ENCODE results near the gene PTPRK.

DNA sequence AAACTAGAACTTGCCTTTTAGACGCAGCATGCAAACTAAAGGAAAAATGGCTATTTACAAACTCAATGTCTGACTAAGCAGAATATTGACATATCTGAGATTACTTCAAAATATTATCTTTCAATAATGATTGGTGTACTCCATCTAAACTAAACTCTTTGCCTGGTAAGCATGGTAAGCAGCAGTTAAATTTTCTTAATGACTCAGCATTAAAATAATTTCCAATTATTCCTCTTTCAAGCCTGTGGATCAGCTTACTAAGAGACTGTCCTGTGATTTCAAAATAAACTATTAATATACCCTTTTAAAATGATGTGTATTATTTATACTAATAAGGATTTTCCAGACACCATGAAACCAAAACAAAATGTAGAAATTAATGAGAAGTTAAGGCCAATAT lies 392.7 kb downstream of the PTPRK start:
- TF ChIP-seq BACH2 (CRISPR knock-in tag; IDR thresholded peaks at IDR 0.05; ENCODE audit: borderline replicate concordance) (no peak), ZNF70 (CRISPR knock-in tag; IDR thresholded peaks at IDR 0.05) (no peak), GLIS3 (CRISPR knock-in tag; IDR thresholded peaks at IDR 0.05) (no peak), ISL1 (CRISPR knock-in tag; IDR thresholded peaks at IDR 0.05) (no peak), ARNTL (CRISPR knock-in tag; IDR thresholded peaks at IDR 0.05; ENCODE audit: borderline replicate concordance, low read depth) (no peak), RARB (CRISPR knock-in tag; IDR thresholded peaks at IDR 0.05) (no peak), OSR1 (CRISPR knock-in tag; IDR thresholded peaks at IDR 0.05) (no peak), CSDC2 (CRISPR knock-in tag; IDR thresholded peaks at IDR 0.05) (no peak)
- TF ChIP-seq, protein P1, sequence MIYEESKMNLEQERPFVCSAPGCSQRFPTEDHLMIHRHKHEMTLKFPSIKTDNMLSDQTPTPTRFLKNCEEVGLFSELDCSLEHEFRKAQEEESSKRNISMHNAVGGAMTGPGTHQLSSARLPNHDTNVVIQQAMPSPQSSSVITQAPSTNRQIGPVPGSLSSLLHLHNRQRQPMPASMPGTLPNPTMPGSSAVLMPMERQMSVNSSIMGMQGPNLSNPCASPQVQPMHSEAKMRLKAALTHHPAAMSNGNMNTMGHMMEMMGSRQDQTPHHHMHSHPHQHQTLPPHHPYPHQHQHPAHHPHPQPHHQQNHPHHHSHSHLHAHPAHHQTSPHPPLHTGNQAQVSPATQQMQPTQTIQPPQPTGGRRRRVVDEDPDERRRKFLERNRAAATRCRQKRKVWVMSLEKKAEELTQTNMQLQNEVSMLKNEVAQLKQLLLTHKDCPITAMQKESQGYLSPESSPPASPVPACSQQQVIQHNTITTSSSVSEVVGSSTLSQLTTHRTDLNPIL (CRISPR knock-in tag; IDR thresholded peaks at IDR 0.05; ENCODE audit: low read depth): no peak
- TF ChIP-seq, protein P2, sequence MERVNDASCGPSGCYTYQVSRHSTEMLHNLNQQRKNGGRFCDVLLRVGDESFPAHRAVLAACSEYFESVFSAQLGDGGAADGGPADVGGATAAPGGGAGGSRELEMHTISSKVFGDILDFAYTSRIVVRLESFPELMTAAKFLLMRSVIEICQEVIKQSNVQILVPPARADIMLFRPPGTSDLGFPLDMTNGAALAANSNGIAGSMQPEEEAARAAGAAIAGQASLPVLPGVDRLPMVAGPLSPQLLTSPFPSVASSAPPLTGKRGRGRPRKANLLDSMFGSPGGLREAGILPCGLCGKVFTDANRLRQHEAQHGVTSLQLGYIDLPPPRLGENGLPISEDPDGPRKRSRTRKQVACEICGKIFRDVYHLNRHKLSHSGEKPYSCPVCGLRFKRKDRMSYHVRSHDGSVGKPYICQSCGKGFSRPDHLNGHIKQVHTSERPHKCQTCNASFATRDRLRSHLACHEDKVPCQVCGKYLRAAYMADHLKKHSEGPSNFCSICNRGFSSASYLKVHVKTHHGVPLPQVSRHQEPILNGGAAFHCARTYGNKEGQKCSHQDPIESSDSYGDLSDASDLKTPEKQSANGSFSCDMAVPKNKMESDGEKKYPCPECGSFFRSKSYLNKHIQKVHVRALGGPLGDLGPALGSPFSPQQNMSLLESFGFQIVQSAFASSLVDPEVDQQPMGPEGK (CRISPR knock-in tag; IDR thresholded peaks at IDR 0.05; ENCODE audit: borderline replicate concordance): no peak

Data from SK-N-SH treated with all-trans-retinoic acid at 6 μM for 48 hours (cell line).